HS-5 (cell line): ENCODE measurements around the gene CPZ.
"Not testable (repeated sequence)": the region's sequence is repeated elsewhere in the genome, so short reads cannot be mapped to it uniquely, and the experiment has no call there.

Experiments
- DNase-seq: peaks from one replicate; pipeline ENCODE4 v3.0.0-alpha.2; 2012; ENCODE audit warnings: low read depth

Gene CPZ

GRCh38 chr4:8653326-8654000 lies 60.9 kb downstream of the CPZ start:
- no peak for DNase-seq

GRCh38 chr4:8654139-8654538 lies 61.6 kb downstream of the CPZ start:
- not testable (repeated sequence) for DNase-seq

DNA sequence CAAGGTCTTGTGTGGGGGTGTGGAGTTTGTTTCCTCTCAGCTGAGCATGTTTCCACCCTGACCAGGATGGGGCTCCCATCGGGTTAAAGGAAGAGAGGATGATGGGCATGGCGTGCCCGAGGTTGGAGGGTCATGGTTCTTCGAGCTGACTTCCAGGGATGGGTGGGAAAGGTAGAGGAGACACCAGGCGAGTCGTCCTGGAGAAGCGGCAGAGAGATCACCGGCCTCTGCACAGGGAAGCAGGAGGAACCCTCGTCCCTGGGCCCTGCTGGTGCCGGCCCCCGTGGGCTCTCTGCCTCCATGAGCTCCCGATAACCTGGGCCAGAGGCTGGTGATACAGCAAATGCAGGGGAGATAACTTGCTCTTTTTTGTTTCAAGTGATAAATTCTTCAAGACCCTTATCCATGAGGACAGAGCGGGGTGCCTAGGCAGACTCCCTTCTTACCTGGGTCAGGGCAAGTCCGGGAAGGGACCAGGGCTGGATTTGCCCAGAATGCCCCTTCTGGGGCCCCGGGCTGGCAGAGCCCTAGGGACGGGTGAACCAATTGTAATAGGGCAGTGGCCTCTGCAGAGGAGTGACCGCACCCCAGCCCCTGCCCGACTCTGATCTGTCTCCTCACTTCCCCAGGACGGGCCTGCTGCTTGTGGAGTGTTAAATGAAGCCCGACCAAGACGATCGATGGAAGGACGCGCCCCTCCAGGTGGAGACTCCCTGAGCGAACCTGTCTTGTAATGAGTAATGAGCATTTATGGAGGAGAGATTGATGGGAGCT lies 63.0 kb downstream of the CPZ start:
- DNase-seq = no peak

- DNase-seq = no peak
Observed at GRCh38 chr4:8656185-8656517, 63.6 kb downstream of the CPZ start.

- no peak for DNase-seq
Observed at GRCh38 chr4:8656711-8657380, 64.3 kb downstream of the CPZ start.

GRCh38 chr4:8657381-8658088 lies 65.0 kb downstream of the CPZ start:
- DNase-seq = no peak

- DNase-seq = no peak
Observed at GRCh38 chr4:8662776-8663175, 70.2 kb downstream of the CPZ start.

DNA sequence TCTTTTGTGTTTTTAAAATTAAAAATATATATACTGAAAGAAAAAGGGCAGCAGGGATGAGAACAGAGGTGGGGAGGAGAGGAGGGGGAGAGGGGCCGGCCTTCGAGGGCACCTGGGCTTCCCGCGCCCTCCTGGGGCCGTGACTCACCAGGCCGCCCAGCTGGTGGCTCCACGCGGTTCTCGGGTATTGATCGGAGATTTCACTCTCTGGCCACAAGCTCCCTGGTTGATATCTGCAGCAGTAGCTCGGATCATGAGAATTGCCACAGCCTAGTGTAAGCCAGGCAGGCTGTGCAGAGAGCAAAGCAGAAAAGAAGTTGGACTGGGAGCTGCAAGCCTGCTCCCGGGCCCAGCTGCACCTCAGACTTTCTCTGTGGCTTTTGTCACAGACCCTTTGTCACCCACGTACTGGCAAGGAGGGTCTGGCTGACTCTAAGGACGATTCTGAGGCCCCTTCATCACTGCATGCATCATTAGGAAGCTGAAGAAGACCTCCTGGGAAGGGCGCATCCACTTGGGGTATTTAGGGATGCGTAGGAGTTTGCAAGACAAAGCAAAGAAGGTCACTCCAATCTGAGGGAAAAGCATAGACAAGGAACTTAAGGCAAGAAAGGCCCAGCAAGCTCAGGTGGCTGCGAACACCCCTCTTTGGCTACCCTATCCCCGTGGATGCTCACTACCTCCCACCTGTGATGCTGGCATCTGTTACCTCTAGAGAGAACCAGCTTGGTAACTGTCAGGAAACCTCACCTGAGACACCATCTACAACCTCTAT lies 71.7 kb downstream of the CPZ start:
- no peak for DNase-seq

DNA sequence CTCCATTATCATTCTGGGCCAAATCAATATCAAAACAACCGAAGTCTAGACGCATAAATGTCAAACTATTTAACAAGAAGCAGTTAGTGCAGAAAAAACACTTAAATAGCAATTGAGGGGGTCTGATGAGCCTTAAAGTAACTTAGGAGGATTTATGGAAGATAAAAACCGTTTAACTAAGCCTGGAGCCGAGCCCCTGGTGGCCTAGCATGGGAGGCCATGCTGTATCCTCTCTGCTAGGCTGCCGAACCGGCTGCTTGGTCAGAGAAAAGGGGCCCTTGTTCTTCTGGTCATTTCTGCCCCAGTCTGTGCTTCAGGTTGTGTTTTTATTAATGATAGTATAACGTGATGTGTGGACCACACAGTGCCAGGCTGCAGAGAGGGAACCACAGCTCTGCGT lies 72.4 kb downstream of the CPZ start:
- no peak for DNase-seq

GRCh38 chr4:8665406-8666360 lies 73.1 kb downstream of the CPZ start:
- peak; percentile 3 for DNase-seq

DNA sequence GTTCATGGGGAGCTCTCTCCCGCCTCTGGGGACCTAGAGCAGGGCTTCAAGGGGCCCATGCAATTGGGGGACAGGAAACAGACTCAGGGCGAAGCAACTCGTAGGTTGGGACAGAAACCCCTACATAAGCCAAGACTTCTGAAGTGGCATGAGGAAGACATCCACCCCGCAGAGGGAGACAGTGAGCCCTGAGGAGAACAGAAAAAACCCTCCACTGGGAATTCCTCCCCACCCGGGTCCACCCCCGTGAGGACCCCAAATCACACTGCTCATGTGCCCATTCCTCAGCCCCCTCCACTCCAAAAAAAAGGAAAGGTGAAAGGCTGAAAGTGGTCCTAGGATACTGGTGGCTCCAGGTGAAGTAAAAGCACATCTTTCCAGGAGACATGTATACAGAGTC lies 74.0 kb downstream of the CPZ start:
- no peak for DNase-seq
